ENCODE measurements around the gene ATP23. TPM values are rescaled to one million over a fixed set of nuclear protein-coding genes. Genes with fewer than 3 reads are reported as not detected.

ATP23 gene
- total RNA-seq, 1 donor from 2014 or later, result 8.0 TPM

- Mint-ChIP-seq H3K9me3 (peaks cover 5% of the 10 kb centered on the region), H3K4me1 (no peaks in the 10 kb centered on the region), H3K4me3 (no peak overlapping the region)
Observed at GRCh38 chr12:57985685-57986084, 44.3 kb downstream of the ATP23 start.

GRCh38 chr12:57989838-57990237 lies 48.5 kb downstream of the ATP23 start:
- H3K4me3 Mint-ChIP-seq, result no peak overlapping the region
- no peaks in the 10 kb centered on the region for H3K4me1 Mint-ChIP-seq
- DNase-seq (ENCODE audit: low read depth, low spot score), result no peak
- H3K27me3 Mint-ChIP-seq (ENCODE audit: low read depth), result no peaks in the 10 kb centered on the region
- no peak overlapping the region for H3K27ac Mint-ChIP-seq (ENCODE audit: unreplicated experiment)
- TF ChIP-seq CTCF (conservative IDR thresholded peaks at IDR 0.05), result no peak
- H3K9me3 Mint-ChIP-seq, result peaks cover 11% of the 10 kb centered on the region
- H3K36me3 Mint-ChIP-seq (ENCODE audit: low read depth), result no peaks in the 10 kb centered on the region

More at GRCh38 chr12:57985685-57986084, 44.3 kb downstream of the ATP23 start:
- Mint-ChIP-seq H3K27ac (ENCODE audit: unreplicated experiment) (no peak overlapping the region), H3K27me3 (ENCODE audit: low read depth) (peaks cover 3% of the 10 kb centered on the region), H3K36me3 (ENCODE audit: low read depth) (no peaks in the 10 kb centered on the region)
- TF ChIP-seq CTCF (conservative IDR thresholded peaks at IDR 0.05), result no peak
- no peak for DNase-seq (ENCODE audit: low read depth, low spot score)

- H3K4me3 Mint-ChIP-seq, result no peak overlapping the region
- H3K27me3 Mint-ChIP-seq (ENCODE audit: low read depth), result no peaks in the 10 kb centered on the region
- DNase-seq (ENCODE audit: low read depth, low spot score), result no peak
- no peak for TF ChIP-seq CTCF (conservative IDR thresholded peaks at IDR 0.05)
- H3K27ac Mint-ChIP-seq (ENCODE audit: unreplicated experiment), result no peak overlapping the region
- H3K4me1 Mint-ChIP-seq, result no peaks in the 10 kb centered on the region
- H3K9me3 Mint-ChIP-seq, result peaks cover 9% of the 10 kb centered on the region
- no peaks in the 10 kb centered on the region for H3K36me3 Mint-ChIP-seq (ENCODE audit: low read depth)
Observed at GRCh38 chr12:57990241-57990883, 49.0 kb downstream of the ATP23 start.

- DNase-seq (ENCODE audit: low read depth, low spot score), result no peak
- TF ChIP-seq CTCF (conservative IDR thresholded peaks at IDR 0.05), result no peak
- H3K36me3 Mint-ChIP-seq (ENCODE audit: low read depth), result no peaks in the 10 kb centered on the region
- peaks cover 13% of the 10 kb centered on the region for H3K9me3 Mint-ChIP-seq
- H3K4me3 Mint-ChIP-seq, result no peak overlapping the region
- H3K27me3 Mint-ChIP-seq (ENCODE audit: low read depth), result no peaks in the 10 kb centered on the region
- no peaks in the 10 kb centered on the region for H3K4me1 Mint-ChIP-seq
- H3K27ac Mint-ChIP-seq (ENCODE audit: unreplicated experiment), result no peak overlapping the region
Observed at GRCh38 chr12:57992001-57992400, 50.6 kb downstream of the ATP23 start.

GRCh38 chr12:57993030-57993429 lies 51.7 kb downstream of the ATP23 start:
- Mint-ChIP-seq H3K9me3 (peaks cover 13% of the 10 kb centered on the region), H3K27ac (ENCODE audit: unreplicated experiment) (no peak overlapping the region)

More at GRCh38 chr12:57993030-57993429, 51.7 kb downstream of the ATP23 start:
- Mint-ChIP-seq H3K27me3 (ENCODE audit: low read depth) (no peaks in the 10 kb centered on the region), H3K36me3 (ENCODE audit: low read depth) (no peaks in the 10 kb centered on the region), H3K4me1 (no peaks in the 10 kb centered on the region), H3K4me3 (no peak overlapping the region)
- TF ChIP-seq CTCF (conservative IDR thresholded peaks at IDR 0.05), result no peak
- DNase-seq (ENCODE audit: low read depth, low spot score), result no peak

Data from neural crest cell (in vitro differentiated cells).